NOMO-1 treated with dmso at 0.1 percent for 144 hours (cell line): ENCODE data around the gene TMEM135.

Experiments
- DNase-seq: peaks from one replicate; lab custom pipeline; 2025; ENCODE audit not compliant: unreplicated experiment; lab: John Stamatoyannopoulos, UW

Gene TMEM135

GRCh38 chr11:87298155-87298554 is 260.4 kb downstream of the TMEM135 start:
- DNase-seq: no peak

GRCh38 chr11:87299041-87299481 is 261.3 kb downstream of the TMEM135 start:
- no peak for DNase-seq

- DNase-seq: no peak
Observed at GRCh38 chr11:87300640-87301380, 263.1 kb downstream of the TMEM135 start.

- DNase-seq: no peak
Observed at GRCh38 chr11:87301785-87302540, 264.2 kb downstream of the TMEM135 start.

GRCh38 chr11:87304412-87304811 is 266.7 kb downstream of the TMEM135 start:
- DNase-seq: no peak

GRCh38 chr11:87306262-87306851 is 268.6 kb downstream of the TMEM135 start:
- DNase-seq: no peak

GRCh38 chr11:87307101-87307500 is 269.4 kb downstream of the TMEM135 start:
- no peak for DNase-seq

GRCh38 chr11:87315229-87315628 is 277.5 kb downstream of the TMEM135 start:
- DNase-seq: no peak

- DNase-seq: no peak
Observed at GRCh38 chr11:87316491-87316890, 278.8 kb downstream of the TMEM135 start.

GRCh38 chr11:87317441-87317840 is 279.7 kb downstream of the TMEM135 start:
- DNase-seq: no peak

GRCh38 chr11:87320123-87320522 is 282.4 kb downstream of the TMEM135 start:
- DNase-seq: no peak

GRCh38 chr11:87322568-87322967 is 284.8 kb downstream of the TMEM135 start:
- DNase-seq: no peak

- no peak for DNase-seq
Observed at GRCh38 chr11:87323899-87324298, 286.2 kb downstream of the TMEM135 start.

GRCh38 chr11:87324817-87325489 is 287.2 kb downstream of the TMEM135 start:
- no peak for DNase-seq

- DNase-seq: no peak
Observed at GRCh38 chr11:87325490-87325872, 287.7 kb downstream of the TMEM135 start.

- DNase-seq: no peak
Observed at GRCh38 chr11:87326594-87326993, 288.9 kb downstream of the TMEM135 start.

- DNase-seq: no peak
Observed at GRCh38 chr11:87329172-87329571, 291.4 kb downstream of the TMEM135 start.

- DNase-seq: no peak
Observed at GRCh38 chr11:87330187-87330601, 292.5 kb downstream of the TMEM135 start.

- no peak for DNase-seq
Observed at GRCh38 chr11:87331273-87331672, 293.5 kb downstream of the TMEM135 start.

GRCh38 chr11:87338046-87338639 is 300.4 kb downstream of the TMEM135 start:
- no peak for DNase-seq

- no peak for DNase-seq
Observed at GRCh38 chr11:87339416-87339815, 301.7 kb downstream of the TMEM135 start.
